Natural killer cell treated with Interleukin-12 subunit alpha and Interleukin-12 subunit beta and Interleukin-15 and Interleukin-18, amount 100 ng/mL, for 72 hours (primary cell): ENCODE measurements around the gene S100A9. TPM values are rescaled to one million over a fixed set of nuclear protein-coding genes. Genes with fewer than 3 reads are reported as not detected.
A peak's percentile ranks its signal among the peaks of the same experiment; 100 is the strongest.

ENCODE experiments used
- ATAC-seq, 2 donors: fragments of 150-1000 bp; cut with Tn5 transposase in 1 of 2; sonication (Bioruptor Pico), chemical (Tn5 transposase) in 1 of 2; 2 replicates each; pipeline ENCODE4 v1.10.0; 2021
- DNase-seq: peaks from one replicate; pipeline ENCODE4 v3.0.0; 2022; ENCODE audit warnings: low spot score
- H3K27ac Mint-ChIP-seq, 2 donors: 1 replicate in 1 of 2; 2 replicates in 1 of 2; pipeline ENCODE4 v1.8.0; 2022; ENCODE audit warnings: mixed read lengths in 2 of 2, mild to moderate bottlenecking in 1 of 2, moderate library complexity in 1 of 2
- H3K27me3 Mint-ChIP-seq, 2 donors: 1 replicate in 1 of 2; 2 replicates in 1 of 2; pipeline ENCODE4 v1.8.0; 2022; ENCODE audit warnings: mixed read lengths in 2 of 2
- H3K36me3 Mint-ChIP-seq: one replicate; pipeline ENCODE4 v1.8.0; 2022; ENCODE audit warnings: mixed read lengths
- H3K4me1 Mint-ChIP-seq, 2 donors: 1 replicate in 1 of 2; 2 replicates in 1 of 2; pipeline ENCODE4 v1.8.0; 2022; ENCODE audit warnings: low read depth in 2 of 2, mixed read lengths in 2 of 2, mild to moderate bottlenecking in 1 of 2
- H3K4me3 Mint-ChIP-seq: one replicate; pipeline ENCODE4 v1.8.0; 2022; ENCODE audit warnings: mixed read lengths
- H3K9me3 Mint-ChIP-seq: 2 replicates; pipeline ENCODE4 v1.8.0; 2022; ENCODE audit warnings: mixed read lengths
- total RNA-seq, 2 donors: library from RNA; stranded (reverse); gene quantifications; one replicate each; pipeline ENCODE4 v1.2.3, GENCODE V29; 2022

The S100A9 gene
- total RNA-seq, 2 donors from 2014 or later, result 4.8 to 13.7 TPM

GRCh38 chr1:153348511-153349362 is 8.9 kb upstream of the S100A9 start, which contains the start of gene PGLYRP4:
TSS of gene PGLYRP4 (minus strand) at chr1:153348841. CDS start at chr1:153347932, 909 bp downstream.
- DNase-seq (no peak), ATAC-seq (no peak)
- no peaks in the 10 kb centered on the region for H3K9me3 Mint-ChIP-seq
- no peaks in the 10 kb centered on the region for H3K36me3 Mint-ChIP-seq
- H3K27ac Mint-ChIP-seq, result no peak within 1 kb of the TSS
- H3K4me1 Mint-ChIP-seq, result peaks cover 7 to 19% of the 10 kb centered on the region in 2 donors
- H3K4me3 Mint-ChIP-seq, result no peak within 1 kb of the TSS
- H3K27me3 Mint-ChIP-seq, result peaks cover 30 to 44% of the 10 kb centered on the region in 2 donors

GRCh38 chr1:153349363-153350320 is 8.0 kb upstream of the S100A9 start:
- DNase-seq, result no peak
- ATAC-seq, result no peak
- Mint-ChIP-seq H3K27me3 (peaks cover 24 to 35% of the 10 kb centered on the region in 2 donors), H3K4me3 (no peak overlapping the region), H3K27ac (no peak overlapping the region), H3K36me3 (no peaks in the 10 kb centered on the region), H3K4me1 (peaks cover 7 to 14% of the 10 kb centered on the region in 2 donors), H3K9me3 (no peaks in the 10 kb centered on the region)

DNA sequence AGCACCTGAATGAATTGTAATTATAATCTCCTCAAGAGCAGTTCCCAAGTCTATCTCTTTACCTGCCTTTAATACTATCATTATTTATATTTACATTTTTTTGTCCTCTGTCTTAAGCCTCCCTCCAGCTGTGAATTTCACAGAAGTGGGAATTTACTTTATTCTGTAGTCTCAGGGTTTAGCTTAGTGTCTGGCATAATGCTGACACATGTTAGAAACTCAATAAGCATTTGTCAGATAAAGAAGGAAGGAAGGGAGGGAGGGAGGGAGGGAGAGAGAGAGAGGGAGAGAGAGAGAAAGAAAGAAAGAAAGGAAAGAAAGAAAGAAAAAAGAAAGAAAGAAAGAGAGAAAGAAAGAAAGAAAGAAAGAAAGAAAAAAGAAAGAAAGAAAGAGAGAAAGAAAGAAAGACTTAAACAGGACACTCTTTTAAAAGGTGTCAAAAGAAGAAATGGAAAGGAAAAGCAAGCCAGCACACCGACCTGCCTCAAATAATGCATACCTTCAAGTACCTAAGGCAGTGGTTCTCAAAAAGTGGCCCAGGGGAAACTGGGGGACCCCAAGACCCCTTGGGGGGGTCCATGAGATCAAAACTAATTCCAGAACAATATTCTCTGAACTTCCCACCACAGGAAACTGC is 7.2 kb upstream of the S100A9 start:
- Mint-ChIP-seq H3K4me3 (no peak overlapping the region), H3K4me1 (peaks cover 7 to 13% of the 10 kb centered on the region in 2 donors), H3K27ac (no peak overlapping the region), H3K27me3 (peaks cover 22 to 33% of the 10 kb centered on the region in 2 donors), H3K9me3 (no peaks in the 10 kb centered on the region), H3K36me3 (no peaks in the 10 kb centered on the region)
- DNase-seq (no peak), ATAC-seq (no peak)

DNA sequence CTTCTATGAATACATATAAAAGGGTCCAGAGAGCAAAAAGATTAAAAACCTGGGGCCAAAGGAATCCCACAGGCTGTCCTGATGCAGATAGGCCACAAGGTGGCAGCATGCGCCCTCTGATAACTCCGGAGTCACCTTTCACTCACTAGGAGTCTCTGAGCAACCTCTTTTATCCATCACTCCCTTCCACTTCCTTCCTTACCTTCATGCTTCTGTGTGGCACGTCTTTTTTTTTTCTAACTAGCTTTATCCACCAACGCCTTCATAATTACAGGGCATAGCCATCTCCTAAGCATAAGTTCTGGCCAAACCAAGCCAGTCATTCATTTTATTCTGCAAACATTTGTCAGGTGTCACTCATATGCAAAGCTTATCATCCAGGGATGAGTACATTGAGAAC is 5.1 kb upstream of the S100A9 start:
- no peaks in the 10 kb centered on the region for H3K9me3 Mint-ChIP-seq
- no peak overlapping the region for H3K27ac Mint-ChIP-seq
- no peak overlapping the region for H3K4me3 Mint-ChIP-seq
- H3K36me3 Mint-ChIP-seq, result no peaks in the 10 kb centered on the region
- ATAC-seq, result peak in 1 of 2 donors; percentile 48
- peak; percentile 76 for DNase-seq
- H3K27me3 Mint-ChIP-seq, result peaks cover 13 to 34% of the 10 kb centered on the region in 2 donors
- H3K4me1 Mint-ChIP-seq, result no peaks in the 10 kb centered on the region

DNA sequence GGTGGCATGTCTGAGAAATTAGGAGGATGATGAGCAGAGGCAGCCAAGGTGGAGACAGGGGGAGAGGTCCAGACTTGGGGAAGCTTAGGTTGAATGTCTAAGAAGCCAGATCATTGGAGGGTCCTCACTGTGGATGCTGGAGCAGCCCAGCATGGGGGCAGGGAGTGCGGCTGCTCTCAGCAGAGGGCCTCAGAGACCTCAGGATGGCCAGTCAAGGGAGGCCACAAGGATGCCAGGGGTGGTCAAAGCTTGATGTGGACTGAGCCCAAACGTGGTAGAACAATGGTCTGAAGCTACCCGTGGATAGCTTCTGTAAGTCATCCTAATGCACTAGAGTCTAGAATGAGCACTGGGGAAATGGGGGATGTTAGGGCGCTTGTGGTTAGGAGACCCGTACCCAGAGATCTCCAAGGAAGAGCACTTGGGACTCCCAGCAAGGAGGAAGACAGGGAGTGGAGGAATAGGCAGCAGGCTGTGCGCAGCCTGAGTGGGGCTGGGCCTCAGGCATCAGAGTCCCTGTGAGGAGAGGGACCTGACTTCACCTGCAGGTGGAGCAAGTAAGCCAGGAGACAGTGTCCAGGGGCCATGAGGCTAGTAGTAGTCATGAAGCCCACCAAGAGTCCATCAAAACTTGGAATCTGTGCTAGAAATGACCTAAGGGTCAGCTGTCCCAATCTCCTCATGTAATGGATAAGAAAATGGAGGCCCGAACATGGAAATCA is 4.3 kb upstream of the S100A9 start:
- Mint-ChIP-seq H3K36me3 (no peaks in the 10 kb centered on the region), H3K27ac (no peak overlapping the region), H3K4me3 (no peak overlapping the region), H3K4me1 (peaks cover 0 to 5% of the 10 kb centered on the region in 2 donors), H3K27me3 (peaks cover 15 to 41% of the 10 kb centered on the region in 2 donors), H3K9me3 (no peaks in the 10 kb centered on the region)
- DNase-seq (no peak), ATAC-seq (no peak)

- Mint-ChIP-seq H3K36me3 (no peaks in the 10 kb centered on the region), H3K4me1 (peaks cover 0 to 5% of the 10 kb centered on the region in 2 donors), H3K4me3 (no peak overlapping the region), H3K9me3 (no peaks in the 10 kb centered on the region), H3K27ac (no peak overlapping the region), H3K27me3 (peaks cover 12 to 36% of the 10 kb centered on the region in 2 donors)
- ATAC-seq (no peak), DNase-seq (no peak)
Measured at GRCh38 chr1:153354515-153355193, 3.0 kb upstream of the S100A9 start.

DNA sequence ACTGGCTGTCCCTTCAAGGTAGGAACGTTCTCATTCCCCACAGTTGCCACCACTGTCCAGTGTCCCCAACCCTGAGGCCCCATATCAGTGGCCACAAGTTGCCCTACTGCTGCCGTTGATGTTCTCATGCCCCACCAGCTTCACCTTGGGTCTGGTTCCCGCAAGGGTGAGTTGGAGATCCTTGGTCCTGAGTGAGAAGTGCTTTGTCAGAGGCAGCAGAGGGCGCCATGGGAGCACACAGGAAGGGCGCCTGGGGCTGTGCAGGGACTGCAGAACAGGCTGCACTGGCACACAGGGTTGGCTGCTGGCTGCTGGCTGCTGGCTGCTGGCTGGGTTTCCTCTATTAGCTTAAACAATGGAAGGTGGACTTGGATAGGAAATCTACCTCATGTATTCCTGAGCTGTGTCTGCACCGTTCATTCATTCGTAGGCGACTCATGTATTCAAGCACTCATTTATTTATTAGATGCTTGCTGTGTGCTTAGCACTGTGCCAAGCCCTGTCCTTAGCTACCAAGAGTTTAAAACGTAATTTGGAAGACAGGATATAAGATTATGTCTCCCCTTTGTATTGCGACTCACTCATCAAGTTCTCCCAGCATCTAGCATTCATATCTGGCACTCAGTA is 2.1 kb upstream of the S100A9 start:
- ATAC-seq (peak; percentile 61 to 66), DNase-seq (no peak)
- Mint-ChIP-seq H3K9me3 (no peaks in the 10 kb centered on the region), H3K27me3 (peaks cover 12 to 30% of the 10 kb centered on the region in 2 donors), H3K36me3 (no peaks in the 10 kb centered on the region), H3K4me3 (no peak overlapping the region), H3K27ac (no peak overlapping the region), H3K4me1 (peaks cover 0 to 5% of the 10 kb centered on the region in 2 donors)

DNA sequence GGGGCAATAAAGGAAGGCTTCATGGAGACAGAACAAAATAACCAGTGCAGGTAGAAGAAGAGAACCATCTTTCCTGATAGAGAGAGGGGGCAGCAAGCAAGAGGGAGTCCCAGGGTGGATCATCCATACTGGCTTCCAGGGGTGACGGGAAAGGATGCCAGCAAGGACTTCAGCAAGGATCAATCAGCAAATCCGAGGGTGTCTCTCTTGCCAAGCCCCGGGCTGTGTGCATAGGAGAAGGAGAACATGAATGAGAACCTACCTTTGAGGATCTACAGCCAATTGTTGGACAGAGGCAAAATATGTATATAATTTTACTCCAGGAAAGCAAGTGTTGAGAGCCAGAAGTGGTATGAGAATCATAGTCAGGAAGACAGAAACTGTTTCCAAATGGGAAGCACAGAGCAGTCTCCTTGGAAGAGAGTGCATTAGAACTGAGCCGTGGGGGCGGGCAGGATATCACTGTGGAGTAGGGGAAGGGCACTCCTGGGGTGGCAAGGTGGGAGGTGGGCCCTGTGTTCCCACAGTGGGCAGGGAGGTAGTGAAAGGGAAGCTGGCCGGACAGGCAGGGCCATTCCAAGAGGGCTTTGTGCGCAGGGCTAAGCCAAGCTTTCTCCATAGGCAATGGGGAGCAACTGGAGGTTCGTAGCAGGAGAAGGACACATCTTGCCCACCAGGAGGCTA is 1.1 kb upstream of the S100A9 start:
- Mint-ChIP-seq H3K4me1 (peaks cover 0 to 5% of the 10 kb centered on the region in 2 donors), H3K27me3 (peaks cover 12 to 30% of the 10 kb centered on the region in 2 donors), H3K36me3 (no peaks in the 10 kb centered on the region), H3K27ac (no peak overlapping the region), H3K9me3 (no peaks in the 10 kb centered on the region), H3K4me3 (no peak overlapping the region)
- ATAC-seq, result no peak
- DNase-seq, result no peak

DNA sequence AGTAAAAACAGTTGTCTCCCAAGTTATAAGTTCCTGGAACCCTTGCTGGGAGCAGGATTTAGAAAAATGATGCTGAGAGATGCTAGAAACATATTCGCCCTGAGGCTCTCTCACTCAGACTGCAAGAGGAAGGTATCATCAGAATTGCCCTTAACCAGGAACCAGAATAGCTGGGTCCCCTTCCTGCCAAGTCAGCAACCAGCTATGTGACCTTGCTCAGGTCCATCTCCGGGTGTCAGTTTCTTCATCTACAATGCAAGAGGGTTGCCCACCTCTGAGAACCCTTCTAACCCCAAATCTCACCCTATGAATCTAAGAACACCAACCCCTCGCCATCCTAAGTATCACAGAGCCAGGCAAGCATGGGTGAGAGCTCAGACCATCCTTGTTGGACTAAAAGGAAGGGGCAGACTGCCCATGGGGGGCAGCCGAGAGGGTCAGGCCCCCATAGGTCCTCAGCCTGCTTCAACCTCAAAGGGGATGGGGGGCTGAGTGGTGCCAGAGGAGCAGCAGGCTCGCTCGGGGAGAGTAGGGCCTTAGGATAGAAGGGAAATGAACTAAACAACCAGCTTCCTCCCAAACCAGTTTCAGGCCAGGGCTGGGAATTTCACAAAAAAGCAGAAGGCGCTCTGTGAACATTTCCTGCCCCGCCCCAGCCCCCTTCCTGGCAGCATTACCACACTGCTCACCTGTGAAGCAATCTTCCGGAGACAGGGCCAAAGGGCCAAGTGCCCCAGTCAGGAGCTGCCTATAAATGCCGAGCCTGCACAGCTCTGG is 390 bp upstream of the S100A9 start:
- ATAC-seq, result no peak
- Mint-ChIP-seq H3K9me3 (no peaks in the 10 kb centered on the region), H3K27ac (no peak overlapping the region), H3K36me3 (no peaks in the 10 kb centered on the region), H3K27me3 (peaks cover 12 to 30% of the 10 kb centered on the region in 2 donors), H3K4me1 (peaks cover 0 to 5% of the 10 kb centered on the region in 2 donors), H3K4me3 (no peak overlapping the region)
- DNase-seq, result no peak

DNA sequence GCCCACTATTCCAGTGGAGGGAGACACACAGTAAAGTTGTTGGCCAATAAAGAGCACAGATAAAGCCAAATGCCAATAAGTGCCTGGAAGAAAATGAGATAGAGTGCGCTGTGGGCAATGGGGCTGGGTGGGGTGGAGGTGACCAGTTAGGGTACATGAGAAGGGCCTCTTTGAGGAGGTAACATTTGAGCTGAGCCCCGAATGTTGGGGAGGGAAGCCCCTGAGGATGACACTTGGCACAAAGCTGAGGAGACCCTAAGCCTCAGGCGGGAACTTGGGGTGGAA is 979 bp downstream of the S100A9 start:
- ATAC-seq (no peak), DNase-seq (no peak)
- Mint-ChIP-seq H3K27me3 (peaks cover 15 to 26% of the 10 kb centered on the region in 2 donors), H3K4me1 (peaks cover 0 to 5% of the 10 kb centered on the region in 2 donors), H3K9me3 (no peaks in the 10 kb centered on the region), H3K27ac (no peak overlapping the region), H3K36me3 (no peaks in the 10 kb centered on the region), H3K4me3 (no peak overlapping the region)

- Mint-ChIP-seq H3K4me1 (peaks cover 0 to 5% of the 10 kb centered on the region in 2 donors), H3K4me3 (no peak overlapping the region), H3K27ac (no peak overlapping the region), H3K36me3 (no peaks in the 10 kb centered on the region), H3K9me3 (no peaks in the 10 kb centered on the region), H3K27me3 (peaks cover 15 to 26% of the 10 kb centered on the region in 2 donors)
- DNase-seq (no peak), ATAC-seq (no peak)
Measured at GRCh38 chr1:153359241-153359640, 1.6 kb downstream of the S100A9 start.
